GM08714 (cell line): ENCODE measurements around the gene TBC1D13.
"Not testable (repeated sequence)": the region's sequence is repeated elsewhere in the genome, so short reads cannot be mapped to it uniquely, and the experiment has no call there.

Experiments
- H3K4me3 ChIP-seq: fragments of 200-500 bp; sonication (Bioruptor generic); 2 replicates; pipeline ENCODE4 v1.5.1; 2014; ENCODE audit warnings: mild to moderate bottlenecking, low read length, inconsistent platforms
- ZNF274 ChIP-seq: IDR thresholded peaks from 2 replicates; pipeline ENCODE4 v1.6.1; 2012; ENCODE audit warnings: mild to moderate bottlenecking, low read depth, low read length

The TBC1D13 gene

GRCh38 chr9:128771094-128771721, 15.8 kb upstream of the TBC1D13 start:
- H3K4me3 ChIP-seq = peak overlapping the region; percentile 90
- TF ChIP-seq ZNF274 = no peak

- no peak for TF ChIP-seq ZNF274
- peak within 1 kb of the TSS; percentile 90 for H3K4me3 ChIP-seq
These were observed 15.1 kb upstream of the TBC1D13 start, which contains the start of gene ZER1 for GRCh38 chr9:128771745-128772519. Gene ZER1, minus strand, starts transcription at chr9:128771927. Its CDS starts 16,362 bp downstream, at chr9:128755565.

GRCh38 chr9:128773049-128773448, 14.0 kb upstream of the TBC1D13 start:
- no peak for TF ChIP-seq ZNF274
- no peak overlapping the region for H3K4me3 ChIP-seq

GRCh38 chr9:128774804-128775203, 12.2 kb upstream of the TBC1D13 start:
- H3K4me3 ChIP-seq = no peak overlapping the region
- TF ChIP-seq ZNF274 = no peak

- H3K4me3 ChIP-seq = not testable (repeated sequence)
These were observed 7.0 kb upstream of the TBC1D13 start for GRCh38 chr9:128780093-128780492.

GRCh38 chr9:128781187-128782070, 5.6 kb upstream of the TBC1D13 start:
- TF ChIP-seq ZNF274 = no peak

GRCh38 chr9:128782669-128783068, 4.4 kb upstream of the TBC1D13 start:
- TF ChIP-seq ZNF274 = no peak
- no peak overlapping the region for H3K4me3 ChIP-seq

More at GRCh38 chr9:128781187-128782070, 5.6 kb upstream of the TBC1D13 start:
- no peak overlapping the region for H3K4me3 ChIP-seq

GRCh38 chr9:128785427-128785826, 1.6 kb upstream of the TBC1D13 start:
- no peak for TF ChIP-seq ZNF274
- no peak overlapping the region for H3K4me3 ChIP-seq

- H3K4me3 ChIP-seq = peak overlapping the region; percentile 89
- no peak for TF ChIP-seq ZNF274
These were observed 606 bp downstream of the TBC1D13 start for GRCh38 chr9:128787659-128788058.

GRCh38 chr9:128788445-128788844, 1.4 kb downstream of the TBC1D13 start:
- H3K4me3 ChIP-seq = no peak overlapping the region; the same call in 1 of the 2 replicates
- TF ChIP-seq ZNF274 = no peak

GRCh38 chr9:128790536-128790935, 3.5 kb downstream of the TBC1D13 start:
- no peak overlapping the region for H3K4me3 ChIP-seq
- TF ChIP-seq ZNF274 = no peak

GRCh38 chr9:128792134-128792533, 5.1 kb downstream of the TBC1D13 start:
- no peak overlapping the region for H3K4me3 ChIP-seq
- no peak for TF ChIP-seq ZNF274

GRCh38 chr9:128792978-128793686, 6.1 kb downstream of the TBC1D13 start:
- H3K4me3 ChIP-seq = no peak overlapping the region
- TF ChIP-seq ZNF274 = no peak

- H3K4me3 ChIP-seq = not testable (repeated sequence)
These were observed 7.9 kb downstream of the TBC1D13 start for GRCh38 chr9:128794961-128795360.
